ENCODE results near the gene PTGER2. TPM values are rescaled to one million over a fixed set of nuclear protein-coding genes. Genes with fewer than 3 reads are reported as not detected.

The PTGER2 gene
- total RNA-seq, 3 donors from 2014 or later, result 1.8 to 5.9 (median 4.9) TPM

DNA sequence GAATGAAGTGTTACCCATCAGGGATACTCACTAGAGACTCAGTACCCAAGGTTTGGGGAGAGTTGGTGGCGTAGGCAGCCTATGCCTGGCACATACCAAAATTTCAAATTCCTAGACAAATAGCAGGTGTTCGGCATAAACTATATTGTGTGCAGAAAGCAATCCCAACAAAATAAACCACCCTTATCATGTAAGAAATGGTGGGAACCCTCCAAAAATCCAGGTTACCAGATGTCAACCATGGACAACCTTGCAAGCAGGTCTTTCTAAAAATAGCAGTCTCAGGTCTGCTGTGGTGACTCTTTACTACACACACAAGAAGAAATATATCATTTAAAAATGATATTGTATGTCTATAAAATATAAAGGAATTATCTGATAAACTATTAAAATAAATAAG is 17.7 kb upstream of the PTGER2 start:
- Histone ChIP-seq H3K27me3 (no peaks in the 10 kb centered on the region), H3K4me3 (no peak overlapping the region), H3K4me1 (no peaks in the 10 kb centered on the region), H3K36me3 (no peaks in the 10 kb centered on the region), H3K27ac (no peak overlapping the region), H3K9me3 (no peaks in the 10 kb centered on the region)
- intact Hi-C loops (cut with DNase I; ENCODE audit: low total_unique reads), result no loop called here
- DNase-seq (ENCODE audit: low spot score in 2 of 2), result no peak
- TF ChIP-seq POLR2A (IDR thresholded peaks at IDR 0.05) (no peak), POLR2AphosphoS5 (IDR thresholded peaks at IDR 0.05) (no peak), CTCF (IDR thresholded peaks at IDR 0.05) (no peak)

- Histone ChIP-seq H3K9me3 (no peaks in the 10 kb centered on the region), H3K27ac (no peak overlapping the region), H3K36me3 (no peaks in the 10 kb centered on the region), H3K27me3 (no peaks in the 10 kb centered on the region), H3K4me1 (no peaks in the 10 kb centered on the region), H3K4me3 (no peak overlapping the region)
- no peak for DNase-seq (ENCODE audit: low spot score in 2 of 2)
- intact Hi-C loops (cut with DNase I; ENCODE audit: low total_unique reads), result no loop called here
- TF ChIP-seq CTCF (IDR thresholded peaks at IDR 0.05), result no peak
- no peak for TF ChIP-seq POLR2A (IDR thresholded peaks at IDR 0.05)
Observed at GRCh38 chr14:52298795-52299194, 15.3 kb upstream of the PTGER2 start.

DNA sequence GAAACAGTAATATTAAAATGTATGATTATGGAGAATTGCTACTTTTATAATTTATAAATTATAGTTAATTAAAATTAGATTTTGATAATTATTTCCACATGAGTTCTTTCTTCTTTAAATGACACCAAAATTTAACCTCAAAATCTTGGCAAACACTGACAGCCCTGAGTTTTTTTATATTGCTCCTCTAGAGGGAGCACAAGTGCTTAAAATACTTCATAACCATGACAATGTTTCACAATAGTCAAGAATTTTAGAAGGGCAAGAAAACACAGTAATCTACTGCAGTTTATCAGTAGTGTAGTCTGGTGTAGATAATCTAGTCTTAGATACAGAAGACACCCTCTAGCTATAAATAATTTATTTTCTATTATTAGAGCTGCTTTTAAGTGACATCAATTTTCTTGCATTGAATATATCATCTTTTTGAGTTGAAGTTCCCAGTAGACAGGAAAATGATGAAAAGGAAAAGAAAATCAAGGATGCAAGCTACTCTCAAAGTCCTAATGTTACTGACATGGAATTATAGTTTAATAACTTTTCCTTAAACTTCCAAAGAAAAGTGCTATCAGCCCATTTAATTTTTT is 14.3 kb upstream of the PTGER2 start:
- no peak for DNase-seq (ENCODE audit: low spot score in 2 of 2)
- TF ChIP-seq POLR2A (IDR thresholded peaks at IDR 0.05), result no peak
- peak; percentile 68 to 71 (median 71) for TF ChIP-seq CTCF (IDR thresholded peaks at IDR 0.05)
- TF ChIP-seq POLR2AphosphoS5 (IDR thresholded peaks at IDR 0.05), result no peak
- H3K36me3 ChIP-seq, result no peaks in the 10 kb centered on the region
- no peak overlapping the region for H3K4me3 ChIP-seq
- no peak overlapping the region for H3K27ac ChIP-seq
- no peaks in the 10 kb centered on the region for H3K9me3 ChIP-seq
- intact Hi-C loops (cut with DNase I; ENCODE audit: low total_unique reads), result loop anchor here (10.0 kb wide), 1 partner anchor 175 kb away; no protein-coding TSS in a partner anchor
- H3K4me1 ChIP-seq, result no peaks in the 10 kb centered on the region
- H3K27me3 ChIP-seq, result no peaks in the 10 kb centered on the region

DNA sequence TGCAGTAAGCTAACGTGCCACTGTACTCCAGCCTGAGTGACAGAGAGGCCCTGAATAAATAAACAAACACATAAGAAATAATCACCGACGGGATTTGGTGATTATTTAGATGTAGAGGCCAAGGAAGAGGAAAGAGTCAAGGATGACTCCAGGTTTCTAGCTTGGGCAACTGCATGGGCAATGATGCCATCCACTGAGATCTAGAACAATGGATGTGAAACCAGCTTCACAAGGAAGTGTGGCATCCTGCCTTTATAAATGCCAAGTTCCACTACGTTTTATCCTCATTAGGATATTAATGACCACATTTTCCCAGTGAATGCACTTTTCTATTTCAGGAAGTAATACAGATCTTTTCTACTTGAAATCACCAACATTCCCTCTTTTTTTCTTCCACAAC is 10.9 kb upstream of the PTGER2 start:
- no peaks in the 10 kb centered on the region for H3K9me3 ChIP-seq
- intact Hi-C loops (cut with DNase I; ENCODE audit: low total_unique reads), result loop anchor here (2.0 to 10.0 kb wide), 2 partner anchors 42 to 172 kb away; no protein-coding TSS in a partner anchor
- DNase-seq (ENCODE audit: low spot score in 2 of 2), result no peak
- no peaks in the 10 kb centered on the region for H3K36me3 ChIP-seq
- no peaks in the 10 kb centered on the region for H3K4me1 ChIP-seq
- no peak overlapping the region for H3K4me3 ChIP-seq
- H3K27me3 ChIP-seq, result no peaks in the 10 kb centered on the region
- H3K27ac ChIP-seq, result no peak overlapping the region
- no peak for TF ChIP-seq POLR2A (IDR thresholded peaks at IDR 0.05)

DNA sequence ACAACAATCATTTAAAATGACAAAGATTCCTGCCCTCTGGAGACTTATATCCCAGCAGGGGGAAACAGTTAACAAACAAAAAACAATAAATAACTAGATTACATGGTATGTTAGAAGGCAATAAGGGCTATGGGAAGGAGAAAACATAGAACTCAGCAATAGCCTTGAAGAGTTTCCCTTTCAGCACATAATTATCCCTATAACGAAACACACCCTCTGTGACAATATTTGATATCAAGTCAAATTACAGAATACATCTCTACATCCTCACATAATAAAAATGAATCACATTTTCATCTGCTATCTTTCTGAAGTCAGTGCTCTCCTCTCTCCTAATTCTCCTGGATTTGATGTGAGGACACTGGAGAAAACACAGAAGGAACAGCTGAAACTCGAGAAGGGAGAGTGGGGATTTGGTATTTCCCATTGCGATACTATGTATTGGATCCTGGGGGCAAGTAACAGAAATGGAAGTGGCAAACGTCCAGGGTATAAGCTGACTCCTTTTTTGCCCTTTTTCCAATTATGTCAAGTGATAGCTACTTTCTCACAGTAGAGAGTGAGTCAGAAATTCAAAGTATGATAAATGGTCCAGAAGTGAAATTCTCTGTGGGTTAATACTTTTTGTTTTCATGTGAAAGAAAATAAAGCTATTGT is 9.7 kb upstream of the PTGER2 start:
- Histone ChIP-seq H3K27me3 (no peaks in the 10 kb centered on the region), H3K27ac (no peak overlapping the region), H3K36me3 (no peaks in the 10 kb centered on the region), H3K4me1 (no peaks in the 10 kb centered on the region), H3K9me3 (no peaks in the 10 kb centered on the region), H3K4me3 (no peak overlapping the region)
- TF ChIP-seq POLR2A (IDR thresholded peaks at IDR 0.05) (no peak), POLR2AphosphoS5 (IDR thresholded peaks at IDR 0.05) (no peak), CTCF (IDR thresholded peaks at IDR 0.05) (no peak)
- no peak for DNase-seq (ENCODE audit: low spot score in 2 of 2)
- intact Hi-C loops (cut with DNase I; ENCODE audit: low total_unique reads), result loop anchor here (10.0 kb wide), 1 partner anchor 170 kb away; no protein-coding TSS in a partner anchor
